NCI-H146 treated with DMSO at 0.1 percent for 48 hours (cell line): ENCODE data around the gene MCTP2.

Source experiments
- DNase-seq: peaks from one replicate; lab custom pipeline; 2025; ENCODE audit not compliant: unreplicated experiment; lab: John Stamatoyannopoulos, UW

Gene MCTP2

GRCh38 chr15:94297558-94297957 lies 66.2 kb downstream of the MCTP2 start:
- no peak for DNase-seq

- DNase-seq = no peak
These were observed 67.0 kb downstream of the MCTP2 start for GRCh38 chr15:94298364-94298763.

- DNase-seq = no peak
These were observed 69.3 kb downstream of the MCTP2 start for GRCh38 chr15:94300612-94301011.

GRCh38 chr15:94305133-94305532 lies 73.8 kb downstream of the MCTP2 start:
- no peak for DNase-seq

- DNase-seq = no peak
These were observed 75.6 kb downstream of the MCTP2 start for GRCh38 chr15:94306700-94307650.

- DNase-seq = no peak
These were observed 81.6 kb downstream of the MCTP2 start for GRCh38 chr15:94312946-94313345.

GRCh38 chr15:94314639-94315038 lies 83.3 kb downstream of the MCTP2 start:
- DNase-seq = no peak

GRCh38 chr15:94317211-94317610 lies 85.8 kb downstream of the MCTP2 start:
- no peak for DNase-seq

- DNase-seq = no peak
These were observed 90.8 kb downstream of the MCTP2 start for GRCh38 chr15:94322141-94322540.

- no peak for DNase-seq
These were observed 91.7 kb downstream of the MCTP2 start for GRCh38 chr15:94323076-94323475.

GRCh38 chr15:94324117-94324826 lies 92.9 kb downstream of the MCTP2 start:
- DNase-seq = peak; percentile 46

GRCh38 chr15:94324835-94325767 lies 93.7 kb downstream of the MCTP2 start:
- DNase-seq = no peak

- peak; percentile 3 for DNase-seq
These were observed 96.1 kb downstream of the MCTP2 start for GRCh38 chr15:94327356-94327936.

- DNase-seq = no peak
These were observed 100.4 kb downstream of the MCTP2 start for GRCh38 chr15:94331731-94332130.

- no peak for DNase-seq
These were observed 104.3 kb downstream of the MCTP2 start for GRCh38 chr15:94335616-94336015.

GRCh38 chr15:94336817-94337467 lies 105.6 kb downstream of the MCTP2 start:
- DNase-seq = no peak

GRCh38 chr15:94338243-94338846 lies 107.0 kb downstream of the MCTP2 start:
- no peak for DNase-seq

GRCh38 chr15:94346282-94346681 lies 114.9 kb downstream of the MCTP2 start:
- no peak for DNase-seq

GRCh38 chr15:94348084-94348483 lies 116.7 kb downstream of the MCTP2 start:
- no peak for DNase-seq

GRCh38 chr15:94351031-94351535 lies 119.7 kb downstream of the MCTP2 start:
- DNase-seq = no peak
